Pancreas (tissue), 10 donors: Measurements from ENCODE around the gene CCDC106. TPM values are rescaled to one million over a fixed set of nuclear protein-coding genes. Genes with fewer than 3 reads are reported as not detected.

Experiments used
- ATAC-seq, 4 donors: fragments of 200-7000 bp; cut with Tn5 transposase; one replicate each; pipeline versions ENCODE4 v1.8.0 to v1.9.1; 2020; ENCODE audit warnings: mild to moderate bottlenecking in 4 of 4, moderate library complexity in 4 of 4
- DNase-seq, 6 donors: peaks; one replicate each; pipeline ENCODE4 v3.0.0-alpha.2; 2020
- FAIRE-seq: peaks from 2 replicates; lab custom pipeline; 2012; peaks lifted over from hg19 to GRCh38; lab: Jason Lieb, UNC
- H3K27ac ChIP-seq, 4 donors: fragments of 200-600 bp; sonication (generic); 1 replicate in 3 of 4; 2 replicates in 1 of 4; pipeline versions ENCODE4 v1.5.0 to v1.8.0; 2020
- H3K27me3 ChIP-seq, 4 donors: fragments of 200-600 bp; one replicate each; pipeline ENCODE4 v1.8.0; 2021
- H3K36me3 ChIP-seq, 3 donors: fragments of 200-600 bp; sonication (generic) in 1 of 3; one replicate each; pipeline versions ENCODE4 v1.5.0 to v1.8.0; 2020 to 2021
- H3K4me1 ChIP-seq, 3 donors: fragments of 200-600 bp; one replicate each; pipeline ENCODE4 v1.8.0; 2021
- H3K4me3 ChIP-seq, 4 donors: fragments of 200-600 bp; sonication (generic) in 2 of 4; one replicate each; pipeline versions ENCODE4 v1.5.0 to v1.8.0; 2020 to 2021
- H3K9me3 ChIP-seq, 4 donors: fragments of 200-600 bp; one replicate each; pipeline ENCODE4 v1.8.0; 2021
- CTCF ChIP-seq, 4 donors: fragments of 200-600 bp; sonication (generic) in 3 of 4; IDR thresholded peaks; one replicate each; pipeline versions ENCODE4 v1.5.0 to v1.8.0; 2021; ENCODE audit warnings: antibody characterized with exemption in 4 of 4
- WGBS, 2 donors: extraction: QIAGEN DNeasy Blood & Tissue Kit; methylation state at CpG; one replicate each; pipeline ENCODE4 v1.1.7; 2013; 5-methylcytosine and 5-hydroxymethylcytosine counted together
- intact Hi-C, 3 donors: fragments of 100-400 bp; cut with DNase I; formaldehyde crosslinking; loops; one replicate each; pipeline versions ENCODE4 v1.11.1 to v1.14.2; 2022
- polyA plus RNA-seq, 2 donors: library from polyadenylated mRNA; stranded (reverse); fragments of 200-250 nt; gene quantifications; one replicate each; pipeline ENCODE4 v1.2.3, GENCODE V29; 2013
- total RNA-seq, 6 donors: library from RNA; stranded (reverse); fragmentation: NEBNext Ultra II Directional in 4 of 6; extraction: Animal tissue kit (Norgen Biotek cat#: 25700) in 4 of 6; gene quantifications; one replicate each; pipeline versions ENCODE4 v1.2.1 to v1.2.4, GENCODE V29; 2021 to 2023
- donor health status: healthy with polysubstance abuse.
- donor health status: DM: no; HTN: no; CAD: no; lungs with moderate emphysema.
- donor health status: DM: no; HTN: no; CAD: no.
- donor health status: control.
- donor health status: control.
- donor health status: Bipolar disorder and iron deficiency.
- donor health status: DM: yes; HTN: yes; CAD: no.
- donor health status: DM: no; HTN: no; CAD: no.
- donor health status: DM: no; HTN: no; CAD: no.
- donor health status: DM: yes; HTN: yes; CAD: no.

CCDC106 gene
- total and polyA plus RNA-seq, 8 donors, result 3.2 to 22.8 (median 5.4) TPM

GRCh38 chr19:55667006-55667381 lies 19.0 kb downstream of the CCDC106 start:
- Histone ChIP-seq H3K9me3 (no peaks in the 10 kb centered on the region), H3K36me3 (peaks cover 16 to 69% (median 35%) of the 10 kb centered on the region in 3 donors), H3K27ac (no peak overlapping the region), H3K4me1 (no peaks in the 10 kb centered on the region), H3K4me3 (no peak overlapping the region), H3K27me3 (no peaks in the 10 kb centered on the region)
- TF ChIP-seq CTCF (IDR thresholded peaks at IDR 0.05), result no peak
- ATAC-seq, result no peak
- DNase-seq, result peak in 1 of 6 donors; percentile 44
- intact Hi-C loops, result no loop called here
- FAIRE-seq, result no peak
- WGBS, 2 donors, result 97 to 98% methylated on average over 4 of the region's 4 CpGs

GRCh38 chr19:55667511-55667910 lies 19.5 kb downstream of the CCDC106 start:
- Histone ChIP-seq H3K36me3 (peaks cover 16 to 67% (median 35%) of the 10 kb centered on the region in 3 donors), H3K27ac (no peak overlapping the region), H3K4me1 (no peaks in the 10 kb centered on the region), H3K27me3 (no peaks in the 10 kb centered on the region), H3K4me3 (no peak overlapping the region), H3K9me3 (no peaks in the 10 kb centered on the region)
- FAIRE-seq, result no peak
- intact Hi-C loops, result no loop called here
- peak in 1 of 6 donors; percentile 20 for DNase-seq
- 84 to 85% methylated on average over 12 of the region's 12 CpGs for WGBS, 2 donors
- TF ChIP-seq CTCF (IDR thresholded peaks at IDR 0.05), result no peak
- no peak for ATAC-seq

GRCh38 chr19:55667958-55668357 lies 19.9 kb downstream of the CCDC106 start:
- H3K9me3 ChIP-seq, result no peaks in the 10 kb centered on the region
- TF ChIP-seq CTCF (IDR thresholded peaks at IDR 0.05), result no peak
- H3K4me1 ChIP-seq, result no peaks in the 10 kb centered on the region
- ATAC-seq (peak; percentile 36 to 72 (median 50)), DNase-seq (peak in 2 of 6 donors; percentile 42 to 51), FAIRE-seq (no peak)
- H3K36me3 ChIP-seq, result peaks cover 14 to 62% (median 35%) of the 10 kb centered on the region in 3 donors
- intact Hi-C loops, result no loop called here
- H3K27ac ChIP-seq, result no peak overlapping the region
- H3K27me3 ChIP-seq, result no peaks in the 10 kb centered on the region
- no peak overlapping the region for H3K4me3 ChIP-seq
- 37 to 46% methylated on average over 11 of the region's 11 CpGs for WGBS, 2 donors

GRCh38 chr19:55668603-55669348 lies 20.8 kb downstream of the CCDC106 start:
- TF ChIP-seq CTCF (IDR thresholded peaks at IDR 0.05), result no peak
- peak in 1 of 6 donors; percentile 70 for DNase-seq
- no peak overlapping the region for H3K4me3 ChIP-seq
- H3K9me3 ChIP-seq, result no peaks in the 10 kb centered on the region
- peaks cover 11 to 54% (median 28%) of the 10 kb centered on the region in 3 donors for H3K36me3 ChIP-seq
- no peak for ATAC-seq
- no peaks in the 10 kb centered on the region for H3K4me1 ChIP-seq
- 85% methylated on average over 30 of the region's 30 CpGs for WGBS, 2 donors
- no peak for FAIRE-seq
- no peaks in the 10 kb centered on the region for H3K27me3 ChIP-seq
- H3K27ac ChIP-seq, result no peak overlapping the region
- intact Hi-C loops, result no loop called here
